LoVo (cell line): Measurements from ENCODE around the gene RETN.

Experiments
- DNase-seq: peaks from one replicate; pipeline ENCODE4 v3.0.0-alpha.2; 2016; ENCODE audit warnings: low spot score

RETN gene

GRCh38 chr19:7706188-7706954 lies 37.5 kb downstream of the RETN start:
- no peak for DNase-seq

DNA sequence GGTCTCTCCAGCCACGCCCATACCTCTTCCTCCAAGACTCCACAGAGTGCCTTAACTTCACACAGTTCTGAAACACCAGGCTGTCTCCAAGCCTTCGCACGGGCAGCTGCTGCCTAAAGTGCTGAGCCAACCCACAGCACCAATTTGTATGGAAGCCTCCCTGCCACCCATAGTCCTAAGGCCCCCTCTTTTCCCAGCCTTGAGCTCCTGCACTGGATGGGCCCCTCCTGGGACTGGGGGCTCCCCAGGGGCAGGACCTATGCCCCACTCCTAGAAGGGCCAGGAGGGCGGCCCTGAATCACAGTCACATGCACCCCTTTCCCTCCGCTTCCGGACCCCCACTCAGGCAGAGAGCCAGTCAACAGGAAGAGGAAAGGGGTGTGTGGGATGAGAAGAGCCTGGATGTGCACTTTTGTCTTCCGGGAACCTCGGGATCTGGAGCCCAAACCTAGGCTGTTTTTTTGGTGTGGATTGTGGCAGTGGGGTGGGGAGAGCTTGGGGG lies 38.2 kb downstream of the RETN start:
- DNase-seq: no peak

GRCh38 chr19:7709932-7710460 lies 41.1 kb downstream of the RETN start:
- no peak for DNase-seq

DNA sequence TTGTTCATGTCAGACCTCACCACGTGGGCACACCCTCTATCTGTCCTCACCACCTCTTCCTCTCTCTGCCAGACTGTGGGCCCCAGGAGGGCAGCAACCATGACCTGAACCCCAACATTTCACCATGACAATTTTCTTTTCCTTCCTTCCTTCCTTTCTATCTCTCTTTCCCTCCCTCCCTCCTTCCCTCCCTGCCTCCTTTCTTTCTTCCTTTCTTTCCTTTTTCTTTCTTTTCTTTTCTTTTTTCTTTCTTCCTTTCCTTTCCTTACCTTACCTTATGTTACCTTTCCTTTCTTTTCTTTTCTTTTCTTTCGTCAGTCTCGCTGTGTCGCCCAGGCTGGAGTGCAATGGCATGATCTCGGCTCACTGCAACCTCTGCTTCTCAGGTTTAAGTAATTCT lies 41.8 kb downstream of the RETN start:
- no peak for DNase-seq

- no peak for DNase-seq
Observed at GRCh38 chr19:7715671-7716070, 46.8 kb downstream of the RETN start.

DNA sequence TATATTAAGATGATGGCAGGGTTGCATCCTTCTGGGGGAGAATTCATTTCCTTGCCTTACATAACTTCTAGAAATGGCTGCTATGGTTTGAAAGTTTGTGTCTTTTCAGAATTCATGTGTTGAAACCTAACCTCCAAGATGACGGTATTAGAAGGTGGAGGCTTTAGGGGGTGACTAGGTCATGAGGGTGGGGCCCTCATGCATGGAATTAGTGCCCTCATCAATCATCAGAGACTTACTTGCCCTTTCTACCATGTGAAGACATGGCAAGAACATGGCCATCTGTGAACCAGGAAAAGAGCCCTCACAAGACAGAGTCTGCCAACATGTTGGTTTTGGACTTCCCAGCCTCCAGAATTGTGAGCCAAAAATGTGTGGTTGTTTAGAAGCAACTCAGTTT lies 47.9 kb downstream of the RETN start:
- no peak for DNase-seq

GRCh38 chr19:7718668-7719067 lies 49.8 kb downstream of the RETN start:
- DNase-seq: no peak
